HG03039 (cell line): ENCODE measurements around the gene VSTM2L.
A peak's percentile ranks its signal among the peaks of the same experiment; 100 is the strongest.

Experiments used
- ATAC-seq: cut with Tn5 transposase; IDR thresholded peaks from one replicate; pipeline ENCODE4 v1.9.1; 2021; ENCODE audit warnings: mild to moderate bottlenecking, moderate library complexity; ENCODE audit not compliant: unreplicated experiment

VSTM2L gene

GRCh38 chr20:37986873-37987601 lies 84.1 kb downstream of the VSTM2L start:
- no peak for ATAC-seq

GRCh38 chr20:37987602-37988290 lies 84.8 kb downstream of the VSTM2L start:
- no peak for ATAC-seq

- no peak for ATAC-seq
Observed at GRCh38 chr20:37988306-37988954, 85.5 kb downstream of the VSTM2L start.

- ATAC-seq, result no peak
Observed at GRCh38 chr20:37989601-37990295, 86.8 kb downstream of the VSTM2L start.

- ATAC-seq, result peak; percentile 85
Observed at GRCh38 chr20:37990571-37991151, 87.7 kb downstream of the VSTM2L start.

- ATAC-seq, result no peak
Observed at GRCh38 chr20:37991157-37991866, 88.4 kb downstream of the VSTM2L start.

GRCh38 chr20:37991908-37992307 lies 89.0 kb downstream of the VSTM2L start:
- no peak for ATAC-seq

- ATAC-seq, result no peak
Observed at GRCh38 chr20:37992802-37993409, 90.0 kb downstream of the VSTM2L start.

- no peak for ATAC-seq
Observed at GRCh38 chr20:37994512-37994911, 91.6 kb downstream of the VSTM2L start.
